ENCODE measurements around the gene R3HCC1L. TPM values are rescaled to one million over a fixed set of nuclear protein-coding genes. Genes with fewer than 3 reads are reported as not detected.
A peak's percentile ranks its signal among the peaks of the same experiment; 100 is the strongest.

Gene R3HCC1L
- total and polyA plus RNA-seq, 9 of the 15 experiments (the other 6 are each of a cell fraction or from before 2014, with no cell fraction given): 9.1 to 17.8 (median 12.6) TPM

GRCh38 chr10:98267069-98267893, 132.8 kb downstream of the R3HCC1L start:
- peaks cover 0 to 29% of the 10 kb centered on the region in 2 experiments; a peak in 3 of 5 replicates for H3K27me3 ChIP-seq (ENCODE audit: control insufficient read depth in 2 of 2, insufficient read depth in 2 of 2, low read length in 2 of 2)
- WGBS (ENCODE audit: insufficient coverage, low coverage, missing lambda C conversion rate): 47% methylated on average over 7 of the region's 22 CpGs
- ChIA-PET POLR2A (interaction anchor here (0.7 to 1.2 kb wide), 2 partner anchors 13 to 36 kb away, joined by 3 read pairs; no protein-coding TSS in a partner anchor), CTCF (ENCODE audit: low intra/inter-chr PET ratio) (no interaction called here)
- H3K4me1 ChIP-seq (replicated peaks in 1 of 2; ENCODE audit: control insufficient read depth in 2 of 2, insufficient read depth in 2 of 2, low read length in 2 of 2): peaks cover 2 to 19% of the 10 kb centered on the region in 2 experiments; a peak in 3 of 5 replicates
- no peaks in the 10 kb centered on the region for H3K9me3 ChIP-seq (replicated peaks; ENCODE audit: control insufficient read depth, insufficient read depth, low read depth, low read length)
- intact Hi-C loops (cut with micrococcal nuclease) (no loop called here), in situ Hi-C loops (cut with MboI) (no loop called here)
- no peak overlapping the region for H3K27ac ChIP-seq (ENCODE audit: extremely low read depth, low read depth, low read length)
- ATAC-seq: no peak
- H4K20me1 ChIP-seq (replicated peaks; ENCODE audit: control insufficient read depth, insufficient read depth, low read length): no peaks in the 10 kb centered on the region
- no TSS peak for BruUV-seq (replicated peaks)
- FAIRE-seq: no peak
- DNase-seq (ENCODE audit: extremely low read depth in 1 of 4, low spot score in 3 of 4): no peak
- no peaks in the 10 kb centered on the region for H3K79me2 ChIP-seq (ENCODE audit: control insufficient read depth, insufficient read depth, low read length)
- H3K4me2 ChIP-seq (ENCODE audit: insufficient read depth, low read length): peak overlapping the region; percentile 58
- no peaks in the 10 kb centered on the region for H3K36me3 ChIP-seq (ENCODE audit: control insufficient read depth, insufficient read depth, low read length)
- peak overlapping the region in 1 of 2 experiments; percentile 76; a peak in 2 of 4 replicates for H3K9ac ChIP-seq (ENCODE audit: insufficient read depth in 1 of 2, low read depth in 2 of 2, low read length in 2 of 2)
- no peaks in the 10 kb centered on the region for H3K9me1 ChIP-seq (ENCODE audit: control insufficient read depth, insufficient read depth, low read length)
- peak overlapping the region; percentile 72 for H2AFZ ChIP-seq (ENCODE audit: low read depth, low read length)
- peak overlapping the region; percentile 15; the same call in 1 of the 2 replicates for H3K4me3 ChIP-seq
- TF ChIP-seq TEAD2 (tag; IDR thresholded peaks at IDR 0.05) (no peak), USF2 (CRISPR knock-in tag; IDR thresholded peaks at IDR 0.05) (no peak), FOXK1 (CRISPR knock-in tag; IDR thresholded peaks at IDR 0.05; ENCODE audit: borderline replicate concordance) (no peak), PHF20 (IDR thresholded peaks at IDR 0.05; ENCODE audit: partially characterized antibody) (no peak), HNRNPLL (IDR thresholded peaks at IDR 0.05; ENCODE audit: low read depth, low read length, poor library complexity, severe bottlenecking) (no peak), STAT6 (CRISPR knock-in tag; IDR thresholded peaks at IDR 0.05) (no peak), ZFX (CRISPR knock-in tag; IDR thresholded peaks at IDR 0.05) (no peak), NCOA6 (IDR thresholded peaks at IDR 0.05) (no peak), NKRF (IDR thresholded peaks at IDR 0.05; ENCODE audit: borderline replicate concordance) (no peak), NR1H2 (CRISPR knock-in tag; IDR thresholded peaks at IDR 0.05) (no peak), ZBTB2 (IDR thresholded peaks at IDR 0.05) (no peak), XRCC3 (IDR thresholded peaks at IDR 0.05) (no peak), ZNF212 (CRISPR knock-in tag; IDR thresholded peaks at IDR 0.05) (no peak)
